ENCODE results near the gene TMEM178B.
"Not testable (repeated sequence)": the region's sequence is repeated elsewhere in the genome, so short reads cannot be mapped to it uniquely, and the experiment has no call there.

GRCh38 chr7:141067856-141068255, 6.0 kb upstream of the TMEM178B start:
- TF ChIP-seq POLR2A (IDR thresholded peaks at IDR 0.05; ENCODE audit: low read depth, low read length); CTCF (conservative IDR thresholded peaks at IDR 0.05; ENCODE audit: low read depth, low read length); MAFK (IDR thresholded peaks at IDR 0.05; ENCODE audit: low read depth, low read length); CEBPB (IDR thresholded peaks at IDR 0.05; ENCODE audit: low read depth, low read length); RFX5 (IDR thresholded peaks at IDR 0.05; ENCODE audit: low read depth, low read length); RCOR1 (IDR thresholded peaks at IDR 0.05; ENCODE audit: insufficient replicate concordance, low read length); MXI1 (IDR thresholded peaks at IDR 0.05; ENCODE audit: borderline replicate concordance, low read depth, low read length): not testable (repeated sequence)
- TF ChIP-seq, protein P1, sequence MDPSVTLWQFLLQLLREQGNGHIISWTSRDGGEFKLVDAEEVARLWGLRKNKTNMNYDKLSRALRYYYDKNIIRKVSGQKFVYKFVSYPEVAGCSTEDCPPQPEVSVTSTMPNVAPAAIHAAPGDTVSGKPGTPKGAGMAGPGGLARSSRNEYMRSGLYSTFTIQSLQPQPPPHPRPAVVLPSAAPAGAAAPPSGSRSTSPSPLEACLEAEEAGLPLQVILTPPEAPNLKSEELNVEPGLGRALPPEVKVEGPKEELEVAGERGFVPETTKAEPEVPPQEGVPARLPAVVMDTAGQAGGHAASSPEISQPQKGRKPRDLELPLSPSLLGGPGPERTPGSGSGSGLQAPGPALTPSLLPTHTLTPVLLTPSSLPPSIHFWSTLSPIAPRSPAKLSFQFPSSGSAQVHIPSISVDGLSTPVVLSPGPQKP (IDR thresholded peaks at IDR 0.05; ENCODE audit: borderline replicate concordance, low read depth, low read length): not testable (repeated sequence)

Measured in IMR-90 (cell line).